HG03064 (cell line): ENCODE data around the gene MOGAT3.

ENCODE experiments used
- ATAC-seq: cut with Tn5 transposase; IDR thresholded peaks from one replicate; pipeline ENCODE4 v1.9.1; 2021; ENCODE audit warnings: low read depth; ENCODE audit not compliant: unreplicated experiment

MOGAT3 gene

GRCh38 chr7:101163279-101164070 lies 37.4 kb downstream of the MOGAT3 start:
- no peak for ATAC-seq

GRCh38 chr7:101162551-101163278 lies 38.1 kb downstream of the MOGAT3 start:
- no peak for ATAC-seq

- ATAC-seq: no peak
These were observed 39.0 kb downstream of the MOGAT3 start for GRCh38 chr7:101161692-101162471.

GRCh38 chr7:101160910-101161309 lies 39.9 kb downstream of the MOGAT3 start:
- ATAC-seq: no peak

GRCh38 chr7:101159696-101160674 lies 40.9 kb downstream of the MOGAT3 start:
- no peak for ATAC-seq

- no peak for ATAC-seq
These were observed 43.8 kb downstream of the MOGAT3 start for GRCh38 chr7:101156866-101157589.

GRCh38 chr7:101156277-101156676 lies 44.6 kb downstream of the MOGAT3 start:
- ATAC-seq: no peak

- no peak for ATAC-seq
These were observed 45.5 kb downstream of the MOGAT3 start for GRCh38 chr7:101155303-101155702.

- peak; percentile 16 for ATAC-seq
These were observed 46.1 kb downstream of the MOGAT3 start for GRCh38 chr7:101154693-101155102.

- ATAC-seq: peak; percentile 57
These were observed 46.7 kb downstream of the MOGAT3 start, which contains the start of gene AP1S1 for GRCh38 chr7:101153969-101154692. AP1S1 (plus strand) TSS chr7:101154476; CDS start chr7:101154515, 39 bp downstream.

GRCh38 chr7:101151908-101152651 lies 48.8 kb downstream of the MOGAT3 start:
- ATAC-seq: no peak
